Cardiac fibroblast (primary cell): ENCODE data around the gene KIF2A.
"Not testable (repeated sequence)": the region's sequence is repeated elsewhere in the genome, so short reads cannot be mapped to it uniquely, and the experiment has no call there.

Source experiments
- DNase-seq, 2 donors: peaks; one replicate each; pipeline versions ENCODE4 v3.0.0 to v3.0.0-alpha.2; 2010; ENCODE audit warnings: low read depth in 2 of 2
- H3K4me3 ChIP-seq, 2 donors: replicated peaks in 1 of 2; 1 replicate in 1 of 2; 2 replicates in 1 of 2; pipeline ENCODE4 v1.5.1; 2011; ENCODE audit warnings: low read depth in 2 of 2, low read length in 2 of 2, mild to moderate bottlenecking in 2 of 2, moderate library complexity in 1 of 2
- CTCF ChIP-seq: IDR thresholded peaks from one replicate; pipeline ENCODE4 v1.5.1; 2011; ENCODE audit warnings: low read depth, mild to moderate bottlenecking, low read length, inconsistent platforms

Gene KIF2A

GRCh38 chr5:62287237-62287636 lies 18.8 kb upstream of the KIF2A start:
- no peak for DNase-seq
- no peak for TF ChIP-seq CTCF
- H3K4me3 ChIP-seq = no peak overlapping the region

- no peak overlapping the region for H3K4me3 ChIP-seq
- DNase-seq = no peak
- TF ChIP-seq CTCF = no peak
Observed at GRCh38 chr5:62288118-62288517, 17.9 kb upstream of the KIF2A start.

GRCh38 chr5:62289813-62290212 lies 16.2 kb upstream of the KIF2A start:
- no peak for DNase-seq
- no peak for TF ChIP-seq CTCF
- H3K4me3 ChIP-seq = no peak overlapping the region

GRCh38 chr5:62291829-62292228 lies 14.2 kb upstream of the KIF2A start:
- not testable (repeated sequence) for H3K4me3 ChIP-seq, DNase-seq

GRCh38 chr5:62296998-62297397 lies 9.0 kb upstream of the KIF2A start:
- TF ChIP-seq CTCF = no peak
- no peak overlapping the region for H3K4me3 ChIP-seq
- DNase-seq = peak in 1 of 2 donors; percentile 6

GRCh38 chr5:62298118-62298517 lies 7.9 kb upstream of the KIF2A start:
- TF ChIP-seq CTCF = no peak
- DNase-seq = no peak
- no peak overlapping the region for H3K4me3 ChIP-seq

- TF ChIP-seq CTCF = no peak
- no peak for DNase-seq
- no peak overlapping the region for H3K4me3 ChIP-seq
Observed at GRCh38 chr5:62299101-62299500, 6.9 kb upstream of the KIF2A start.
